ENCODE measurements around the gene C11orf58.

The C11orf58 gene

DNA sequence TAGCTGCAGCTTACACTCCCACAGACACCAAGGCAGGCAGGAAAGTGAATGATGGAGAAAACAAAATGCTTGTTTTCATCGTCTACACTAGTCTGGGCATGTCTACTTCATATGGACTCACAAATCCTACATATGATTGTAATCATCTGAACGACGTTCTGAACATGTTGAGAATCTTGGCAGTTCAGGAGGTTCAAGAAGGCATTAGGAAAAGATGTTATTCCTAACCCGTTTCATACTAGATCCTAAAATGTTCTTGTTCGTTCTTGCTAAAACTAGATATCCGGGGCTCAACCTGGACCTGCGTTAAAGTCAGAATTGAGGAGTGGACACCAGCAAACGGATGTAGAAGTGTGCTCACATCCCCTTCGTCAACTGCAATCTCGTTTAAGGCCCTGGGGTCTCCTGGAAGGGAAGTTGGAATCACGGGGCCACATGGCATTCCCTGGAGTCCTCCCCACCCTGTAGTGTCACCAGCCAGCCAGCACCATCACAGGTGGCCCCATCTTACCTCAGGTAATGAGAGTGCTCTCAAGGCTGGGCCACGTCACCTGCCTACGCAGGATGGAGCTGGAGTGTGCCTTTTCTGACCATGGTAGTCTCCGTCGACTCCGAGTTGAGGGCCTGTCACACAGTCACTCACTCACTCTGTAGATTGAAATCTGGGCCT lies 37.3 kb downstream of the C11orf58 start:
- TF ChIP-seq, protein P1, sequence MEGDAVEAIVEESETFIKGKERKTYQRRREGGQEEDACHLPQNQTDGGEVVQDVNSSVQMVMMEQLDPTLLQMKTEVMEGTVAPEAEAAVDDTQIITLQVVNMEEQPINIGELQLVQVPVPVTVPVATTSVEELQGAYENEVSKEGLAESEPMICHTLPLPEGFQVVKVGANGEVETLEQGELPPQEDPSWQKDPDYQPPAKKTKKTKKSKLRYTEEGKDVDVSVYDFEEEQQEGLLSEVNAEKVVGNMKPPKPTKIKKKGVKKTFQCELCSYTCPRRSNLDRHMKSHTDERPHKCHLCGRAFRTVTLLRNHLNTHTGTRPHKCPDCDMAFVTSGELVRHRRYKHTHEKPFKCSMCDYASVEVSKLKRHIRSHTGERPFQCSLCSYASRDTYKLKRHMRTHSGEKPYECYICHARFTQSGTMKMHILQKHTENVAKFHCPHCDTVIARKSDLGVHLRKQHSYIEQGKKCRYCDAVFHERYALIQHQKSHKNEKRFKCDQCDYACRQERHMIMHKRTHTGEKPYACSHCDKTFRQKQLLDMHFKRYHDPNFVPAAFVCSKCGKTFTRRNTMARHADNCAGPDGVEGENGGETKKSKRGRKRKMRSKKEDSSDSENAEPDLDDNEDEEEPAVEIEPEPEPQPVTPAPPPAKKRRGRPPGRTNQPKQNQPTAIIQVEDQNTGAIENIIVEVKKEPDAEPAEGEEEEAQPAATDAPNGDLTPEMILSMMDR (IDR thresholded peaks at IDR 0.05; ENCODE audit: extremely low read depth, missing control alignments): no peak

DNA sequence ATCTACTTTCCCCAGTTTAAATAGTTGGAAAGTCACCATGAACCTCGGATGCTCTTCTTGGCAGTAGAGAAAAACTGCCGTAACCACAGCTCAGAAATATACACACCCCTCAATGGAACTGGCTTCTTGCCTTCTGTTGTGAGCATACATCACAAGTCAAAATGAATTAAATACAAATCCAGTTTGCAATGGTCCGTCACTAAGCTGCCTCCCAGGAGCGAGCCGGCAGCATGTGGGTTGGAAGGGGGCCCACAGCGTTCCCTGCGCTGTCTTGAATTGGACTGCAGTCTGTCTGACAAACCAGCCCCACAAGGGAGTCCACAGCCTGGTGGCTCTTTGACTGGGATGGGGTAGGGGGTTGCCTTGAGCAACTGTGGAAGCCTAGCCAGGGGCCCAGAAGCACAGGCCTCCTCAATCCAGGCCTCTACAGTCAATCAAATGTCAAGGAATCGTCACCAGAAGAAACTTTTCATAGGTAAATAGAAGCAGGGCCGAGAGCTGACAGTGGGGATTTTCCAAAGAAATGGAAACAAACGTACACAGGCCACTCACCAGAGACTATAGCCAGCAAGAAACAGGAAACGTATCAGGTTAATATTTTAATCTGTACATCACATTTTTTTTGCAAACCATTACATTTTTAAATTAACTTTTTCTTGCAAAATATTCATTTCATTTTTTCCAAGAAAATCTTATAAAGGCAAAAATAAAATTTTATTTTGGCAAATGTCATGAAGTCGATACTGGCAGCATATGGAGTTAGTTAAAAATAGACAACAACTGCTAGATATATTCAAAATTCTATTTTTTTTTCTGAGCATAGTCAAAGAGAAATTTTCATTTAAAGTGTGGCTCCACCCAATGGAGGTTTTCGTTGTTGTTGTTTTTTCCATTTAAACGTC lies 38.5 kb downstream of the C11orf58 start:
- no peak for DNase-seq (ENCODE audit: low spot score)
- TF ChIP-seq, protein P1 (IDR thresholded peaks at IDR 0.05; ENCODE audit: extremely low read depth, missing control alignments): no peak

More for the DNA sequence above, 37.3 kb downstream of the C11orf58 start:
- no peak for DNase-seq (ENCODE audit: low spot score)

DNA sequence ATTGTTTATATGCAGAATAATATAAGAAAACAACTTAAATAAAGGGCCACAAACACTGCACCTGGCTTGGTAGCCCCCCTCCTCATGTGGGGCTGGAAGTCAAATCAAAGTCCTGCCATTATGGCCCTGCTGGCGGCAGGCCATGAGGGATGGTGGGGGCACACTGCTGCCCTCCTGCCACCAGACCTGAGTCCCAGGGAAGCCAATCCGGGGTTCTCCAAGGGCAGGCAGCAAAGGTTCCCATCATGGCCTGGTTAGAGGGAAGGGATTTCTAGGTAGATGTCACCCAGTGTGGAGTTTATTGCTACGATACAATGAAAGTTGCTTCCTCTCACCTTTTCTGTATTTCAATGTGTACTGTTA lies 39.1 kb downstream of the C11orf58 start:
- no peak for DNase-seq (ENCODE audit: low spot score)
- TF ChIP-seq, protein P1 (IDR thresholded peaks at IDR 0.05; ENCODE audit: extremely low read depth, missing control alignments): no peak

DNA sequence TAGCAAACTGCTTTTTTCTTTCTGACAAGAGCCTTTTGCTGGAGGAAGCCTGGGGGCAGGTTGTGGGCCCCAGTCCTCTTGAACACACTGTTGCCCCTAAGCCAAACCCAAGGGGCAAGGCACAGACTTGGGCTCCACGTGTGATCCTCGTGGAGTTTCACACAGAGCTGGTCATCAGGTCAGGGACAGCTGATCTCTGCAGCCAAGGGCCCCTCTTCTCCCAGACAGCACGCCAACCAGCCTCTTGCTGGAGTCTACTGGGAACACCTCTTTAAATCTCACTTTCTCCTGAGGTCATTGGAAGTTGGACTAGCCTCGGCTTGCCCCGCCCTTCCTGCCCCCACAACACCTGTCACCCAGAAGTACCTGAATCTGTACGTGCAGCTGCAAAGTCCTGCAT lies 39.8 kb downstream of the C11orf58 start:
- no peak for DNase-seq (ENCODE audit: low spot score)
- TF ChIP-seq, protein P1 (IDR thresholded peaks at IDR 0.05; ENCODE audit: extremely low read depth, missing control alignments): no peak

DNA sequence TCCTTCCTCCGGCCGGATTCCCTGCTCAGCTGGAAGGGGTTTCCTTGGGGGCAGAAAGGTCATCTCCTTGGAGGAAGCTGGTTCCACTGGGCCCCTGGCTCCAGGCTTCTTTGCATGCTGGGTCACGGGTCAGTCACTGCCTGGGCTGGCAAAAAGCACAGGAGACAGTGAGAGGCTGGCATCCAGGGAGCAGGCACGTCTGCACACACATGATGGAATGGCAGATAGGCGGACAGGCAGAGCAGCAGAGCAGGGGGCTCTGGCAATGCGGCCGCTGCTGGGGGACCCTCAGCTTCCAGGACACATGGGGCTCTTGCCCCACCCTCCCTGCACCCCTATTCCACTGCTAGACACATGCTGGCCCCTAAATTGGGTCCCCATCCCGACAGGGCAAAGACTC lies 40.4 kb downstream of the C11orf58 start:
- no peak for DNase-seq (ENCODE audit: low spot score)

DNA sequence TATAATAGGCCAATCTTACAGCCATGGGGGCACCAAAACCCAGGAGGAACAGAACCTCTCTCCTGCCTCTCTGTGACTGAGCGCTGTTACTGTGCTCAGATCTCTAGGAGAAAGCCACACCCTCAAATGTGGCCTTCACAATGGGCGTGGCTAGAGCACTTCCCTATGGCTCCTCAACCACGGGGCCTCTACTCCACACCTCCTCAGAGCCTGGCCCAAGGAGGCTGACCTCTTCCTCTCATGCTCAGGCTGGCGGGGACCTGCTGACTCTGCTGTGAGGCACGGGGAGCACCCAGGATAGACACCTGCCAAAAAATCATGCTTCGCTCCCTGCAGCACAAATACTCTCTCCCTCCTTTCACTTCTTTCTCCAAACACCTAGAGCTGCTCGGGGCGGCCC lies 41.0 kb downstream of the C11orf58 start:
- TF ChIP-seq, protein P1 (IDR thresholded peaks at IDR 0.05; ENCODE audit: extremely low read depth, missing control alignments): no peak
- no peak for DNase-seq (ENCODE audit: low spot score)

More for the DNA sequence above, 40.4 kb downstream of the C11orf58 start:
- TF ChIP-seq, protein P1 (IDR thresholded peaks at IDR 0.05; ENCODE audit: extremely low read depth, missing control alignments): no peak

DNA sequence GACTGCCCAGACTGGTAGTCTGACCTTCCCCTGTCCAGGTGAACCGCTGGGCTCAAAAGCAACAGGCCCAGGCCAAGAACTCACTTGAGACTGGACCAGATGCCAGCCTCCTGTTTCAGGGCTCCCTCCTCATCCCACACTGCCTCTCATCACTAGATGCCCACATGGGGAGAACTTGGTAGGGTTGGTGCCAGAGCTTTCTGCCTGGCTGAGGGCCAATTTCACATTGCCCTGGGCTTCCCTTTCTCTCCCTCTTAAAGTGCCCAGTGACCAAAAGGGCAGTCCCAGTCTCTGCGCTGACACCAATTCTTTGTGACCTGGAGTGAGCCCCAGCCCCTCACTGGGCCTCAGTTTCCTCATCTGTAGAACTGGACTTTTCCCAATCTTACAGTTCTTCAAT lies 41.7 kb downstream of the C11orf58 start:
- TF ChIP-seq, protein P1 (IDR thresholded peaks at IDR 0.05; ENCODE audit: extremely low read depth, missing control alignments): no peak
- DNase-seq (ENCODE audit: low spot score): no peak
